ENCODE results near the gene NXPH4. TPM values are rescaled to one million over a fixed set of nuclear protein-coding genes. Genes with fewer than 3 reads are reported as not detected.

Gene NXPH4
- total RNA-seq, 1 donor from 2014 or later: 82.8 TPM

GRCh38 chr12:57227315-57228115, 10.9 kb downstream of the NXPH4 start:
- Mint-ChIP-seq H3K9me3 (ENCODE audit: low read depth) (no peaks in the 10 kb centered on the region), H3K4me1 (ENCODE audit: low read depth) (peaks cover 51% of the 10 kb centered on the region), H3K27me3 (ENCODE audit: low read depth) (no peaks in the 10 kb centered on the region), H3K27ac (ENCODE audit: unreplicated experiment) (peak overlapping the region; percentile 30), H3K4me3 (ENCODE audit: unreplicated experiment) (peak overlapping the region; percentile 45), H3K36me3 (ENCODE audit: low read depth) (peaks cover 11% of the 10 kb centered on the region)
- TF ChIP-seq CTCF (IDR thresholded peaks at IDR 0.05): no peak
- no peak for DNase-seq (ENCODE audit: low spot score)

GRCh38 chr12:57229046-57229633, 12.5 kb downstream of the NXPH4 start:
- Mint-ChIP-seq H3K27me3 (ENCODE audit: low read depth) (no peaks in the 10 kb centered on the region), H3K9me3 (ENCODE audit: low read depth) (no peaks in the 10 kb centered on the region), H3K4me1 (ENCODE audit: low read depth) (peaks cover 63% of the 10 kb centered on the region), H3K27ac (ENCODE audit: unreplicated experiment) (peak overlapping the region; percentile 100), H3K4me3 (ENCODE audit: unreplicated experiment) (peak overlapping the region; percentile 99), H3K36me3 (ENCODE audit: low read depth) (peaks cover 19% of the 10 kb centered on the region)
- DNase-seq (ENCODE audit: low spot score): no peak
- peak; percentile 42 for TF ChIP-seq CTCF (IDR thresholded peaks at IDR 0.05)

DNA sequence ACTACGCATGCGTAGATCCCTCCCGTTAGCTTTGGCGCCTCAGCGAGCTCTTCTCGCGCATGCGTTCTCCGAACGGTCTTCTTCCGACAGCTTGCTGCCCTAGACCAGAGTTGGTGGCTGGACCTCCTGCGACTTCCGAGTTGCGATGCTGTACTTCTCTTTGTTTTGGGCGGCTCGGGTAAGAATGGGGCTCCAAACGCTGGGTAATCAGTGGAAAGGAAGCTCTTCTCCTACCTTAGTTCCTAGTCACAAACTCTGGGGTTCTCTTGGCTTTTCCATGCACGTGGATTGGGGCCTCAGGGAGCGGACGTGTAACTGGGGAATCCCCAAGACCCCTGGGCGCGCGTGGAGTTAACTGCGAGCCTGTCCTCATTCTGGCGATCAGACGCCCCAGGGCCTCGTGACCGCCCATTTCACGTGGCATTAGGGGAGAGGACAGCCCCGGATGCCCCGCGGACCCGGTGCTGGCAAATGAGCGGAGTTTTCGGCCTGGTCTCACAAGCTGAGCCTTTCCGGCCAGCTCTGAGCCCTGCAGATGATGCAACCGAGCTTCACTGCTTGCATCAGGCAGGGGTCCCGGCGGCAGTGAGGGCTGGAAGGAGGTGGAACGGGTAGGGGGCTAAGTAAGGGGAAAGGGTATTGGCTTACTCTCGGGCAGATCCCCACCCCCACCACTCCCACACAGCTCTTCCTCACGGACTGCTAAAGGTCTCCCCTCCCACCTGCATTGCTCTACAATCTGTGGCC, 13.2 kb downstream of the NXPH4 start, which contains the start of gene SHMT2:
Gene SHMT2, plus strand, starts transcription at position 78 of the 747 bp plus-strand sequence. Its CDS starts 68 bp downstream, at position 146.
- Mint-ChIP-seq H3K4me3 (ENCODE audit: unreplicated experiment) (peak within 1 kb of the TSS; percentile 99), H3K4me1 (ENCODE audit: low read depth) (peaks cover 70% of the 10 kb centered on the region)
- peak; percentile 98 for DNase-seq (ENCODE audit: low spot score)

DNA sequence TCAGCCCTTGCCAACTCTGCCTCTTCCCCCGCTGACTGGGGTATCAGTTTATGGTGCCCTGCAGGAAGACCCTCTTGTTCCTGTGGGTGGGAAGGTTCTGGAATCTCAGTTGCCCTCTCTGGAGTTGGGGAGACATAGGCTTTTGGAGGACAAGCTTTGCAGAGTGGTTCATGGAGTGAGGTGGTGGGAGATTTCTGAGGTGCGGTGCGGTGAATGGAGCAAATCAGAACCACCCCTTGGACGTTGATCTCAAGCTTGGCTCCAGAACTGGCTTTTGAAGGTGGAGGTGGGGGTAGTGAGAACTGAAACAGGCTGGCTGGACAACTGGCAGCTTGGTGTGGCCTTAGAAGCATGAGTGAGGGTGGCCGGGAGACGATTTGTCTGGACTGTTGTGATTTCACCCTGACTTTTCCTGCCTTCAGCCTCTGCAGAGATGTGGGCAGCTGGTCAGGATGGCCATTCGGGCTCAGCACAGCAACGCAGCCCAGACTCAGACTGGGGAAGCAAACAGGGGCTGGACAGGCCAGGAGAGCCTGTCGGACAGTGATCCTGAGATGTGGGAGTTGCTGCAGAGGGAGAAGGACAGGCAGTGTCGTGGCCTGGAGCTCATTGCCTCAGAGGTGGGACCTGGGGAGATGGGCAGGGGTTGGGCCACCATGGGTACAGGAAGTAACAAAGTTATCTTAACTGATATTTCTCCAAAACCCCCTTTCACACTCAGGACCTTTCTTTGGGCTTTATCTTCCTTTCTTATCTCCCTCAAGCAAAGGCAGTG, 14.0 kb downstream of the NXPH4 start:
- Mint-ChIP-seq H3K36me3 (ENCODE audit: low read depth) (peaks cover 24% of the 10 kb centered on the region), H3K4me1 (ENCODE audit: low read depth) (peaks cover 77% of the 10 kb centered on the region), H3K27me3 (ENCODE audit: low read depth) (no peaks in the 10 kb centered on the region), H3K9me3 (ENCODE audit: low read depth) (no peaks in the 10 kb centered on the region), H3K4me3 (ENCODE audit: unreplicated experiment) (peak overlapping the region; percentile 99), H3K27ac (ENCODE audit: unreplicated experiment) (peak overlapping the region; percentile 100)
- TF ChIP-seq CTCF (IDR thresholded peaks at IDR 0.05): no peak
- DNase-seq (ENCODE audit: low spot score): no peak

More for the DNA sequence above, 13.2 kb downstream of the NXPH4 start, which contains the start of gene SHMT2:
- no peaks in the 10 kb centered on the region for H3K27me3 Mint-ChIP-seq (ENCODE audit: low read depth)
- no peak for TF ChIP-seq CTCF (IDR thresholded peaks at IDR 0.05)
- peak within 1 kb of the TSS; percentile 100 for H3K27ac Mint-ChIP-seq (ENCODE audit: unreplicated experiment)
- H3K36me3 Mint-ChIP-seq (ENCODE audit: low read depth): peaks cover 24% of the 10 kb centered on the region
- H3K9me3 Mint-ChIP-seq (ENCODE audit: low read depth): no peaks in the 10 kb centered on the region
